Uterus (tissue), 2 donors: ENCODE results near the gene ZNF319.

Experiments used
- POLR2A ChIP-seq, 2 donors: fragments of 450-650 bp; IDR thresholded peaks; one replicate each; pipeline ENCODE4 v1.6.1; 2016; ENCODE audit warnings: antibody characterized with exemption in 2 of 2, mild to moderate bottlenecking in 1 of 2, moderate library complexity in 1 of 2
- TF ChIP-seq, protein P1 (sequence below), 4 experiments: fragments of 200-600 bp in 2 of 4; fragments of 450-650 bp in 2 of 4; sonication (generic) in 2 of 4; IDR thresholded peaks; one replicate each; pipeline ENCODE4 v1.5.1; 2016 to 2019; ENCODE audit warnings: antibody characterized with exemption in 4 of 4, mild to moderate bottlenecking in 2 of 4, moderate library complexity in 1 of 4

DNA sequence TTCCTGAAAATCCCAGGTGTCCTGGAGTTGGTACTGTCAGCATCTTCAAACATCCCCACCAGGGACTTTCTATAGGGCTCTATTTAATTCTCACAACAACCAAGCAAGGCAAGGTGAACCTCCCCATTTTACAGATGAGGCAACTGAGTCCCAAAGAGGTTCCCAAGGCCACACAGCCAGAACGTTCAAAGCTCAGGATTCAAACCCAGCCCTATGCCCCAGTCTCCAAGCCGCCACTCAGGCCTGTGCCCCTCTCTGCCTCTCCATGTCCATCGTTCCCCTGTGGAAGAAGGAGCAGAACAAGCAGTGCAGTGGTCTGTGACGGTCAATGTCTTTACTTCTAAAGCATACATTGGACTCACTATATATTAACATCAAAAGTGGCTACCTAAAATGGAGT, 6.1 kb downstream of the ZNF319 start:
- TF ChIP-seq POLR2A (IDR thresholded peaks at IDR 0.05) = no peak
- TF ChIP-seq, protein P1, sequence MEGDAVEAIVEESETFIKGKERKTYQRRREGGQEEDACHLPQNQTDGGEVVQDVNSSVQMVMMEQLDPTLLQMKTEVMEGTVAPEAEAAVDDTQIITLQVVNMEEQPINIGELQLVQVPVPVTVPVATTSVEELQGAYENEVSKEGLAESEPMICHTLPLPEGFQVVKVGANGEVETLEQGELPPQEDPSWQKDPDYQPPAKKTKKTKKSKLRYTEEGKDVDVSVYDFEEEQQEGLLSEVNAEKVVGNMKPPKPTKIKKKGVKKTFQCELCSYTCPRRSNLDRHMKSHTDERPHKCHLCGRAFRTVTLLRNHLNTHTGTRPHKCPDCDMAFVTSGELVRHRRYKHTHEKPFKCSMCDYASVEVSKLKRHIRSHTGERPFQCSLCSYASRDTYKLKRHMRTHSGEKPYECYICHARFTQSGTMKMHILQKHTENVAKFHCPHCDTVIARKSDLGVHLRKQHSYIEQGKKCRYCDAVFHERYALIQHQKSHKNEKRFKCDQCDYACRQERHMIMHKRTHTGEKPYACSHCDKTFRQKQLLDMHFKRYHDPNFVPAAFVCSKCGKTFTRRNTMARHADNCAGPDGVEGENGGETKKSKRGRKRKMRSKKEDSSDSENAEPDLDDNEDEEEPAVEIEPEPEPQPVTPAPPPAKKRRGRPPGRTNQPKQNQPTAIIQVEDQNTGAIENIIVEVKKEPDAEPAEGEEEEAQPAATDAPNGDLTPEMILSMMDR (IDR thresholded peaks at IDR 0.05) = no peak
